Measurements from ENCODE around the gene RYR2.

GRCh38 chr1:237811633-237812032 lies 769.6 kb downstream of the RYR2 start:
- no peak for TF ChIP-seq POLR2A (IDR thresholded peaks at IDR 0.05; ENCODE audit: low read depth, low read length)
- no peak for TF ChIP-seq POLR2AphosphoS5 (IDR thresholded peaks at IDR 0.05; ENCODE audit: low read depth, low read length)
